K562 (cell line): ENCODE data around the gene SLC1A7. TPM values are rescaled to one million over a fixed set of nuclear protein-coding genes. Genes with fewer than 3 reads are reported as not detected.

Experiments
- ARID1B ChIP-seq: fragments of 450-650 bp; IDR thresholded peaks from 2 replicates; pipeline ENCODE4 v1.6.1; 2016; ENCODE audit warnings: antibody characterized with exemption, mild to moderate bottlenecking, inconsistent platforms
- ASH1L ChIP-seq: fragments of 450-650 bp; IDR thresholded peaks from 2 replicates; pipeline ENCODE4 v1.6.1; 2018; ENCODE audit warnings: borderline replicate concordance, mild to moderate bottlenecking, low read depth; ENCODE audit not compliant: partially characterized antibody
- CBFA2T3 ChIP-seq: fragments of 450-650 bp; IDR thresholded peaks from 2 replicates; pipeline ENCODE4 v1.6.1; 2017
- CTBP1 ChIP-seq: fragments of 450-650 bp; IDR thresholded peaks from 2 replicates; pipeline ENCODE4 v1.6.1; 2016; ENCODE audit warnings: borderline replicate concordance
- EGR1 ChIP-seq: fragments of 450-650 bp; conservative IDR thresholded peaks from 2 replicates; pipeline ENCODE4 v1.6.1; 2017; ENCODE audit warnings: mild to moderate bottlenecking
- ESRRA ChIP-seq: fragments of 450-650 bp; IDR thresholded peaks from 2 replicates; pipeline ENCODE4 v1.6.1; 2014; ENCODE audit warnings: low read depth, mild to moderate bottlenecking, moderate library complexity, borderline replicate concordance
- HEY1 ChIP-seq: fragments of 250-450 bp; sonication (Bioruptor Pico); IDR thresholded peaks from 2 replicates; pipeline ENCODE4 v1.5.0; 2020; ENCODE audit warnings: mild to moderate bottlenecking, moderate library complexity, borderline replicate concordance
- HNRNPK ChIP-seq: fragments of 200-400 bp; formaldehyde crosslinking; IDR thresholded peaks from one replicate; pipeline ENCODE4 v1.6.1; 2018; ENCODE audit warnings: mild to moderate bottlenecking, low read depth, low read length; ENCODE audit not compliant: poor library complexity, severe bottlenecking
- MEIS2 ChIP-seq: fragments of 450-650 bp; IDR thresholded peaks from 2 replicates; pipeline ENCODE4 v1.6.1; 2014; ENCODE audit warnings: mild to moderate bottlenecking; ENCODE audit not compliant: partially characterized antibody
- MXD1 ChIP-seq: fragments of 250-450 bp; sonication (Bioruptor Pico); IDR thresholded peaks from 2 replicates; pipeline ENCODE4 v1.8.0; 2021; ENCODE audit warnings: borderline replicate concordance, mild to moderate bottlenecking, moderate library complexity; ENCODE audit not compliant: poor library complexity, severe bottlenecking
- NCOA1 ChIP-seq: fragments of 450-650 bp; IDR thresholded peaks from 2 replicates; pipeline ENCODE4 v1.6.1; 2016; ENCODE audit warnings: low read depth
- NCOR1 ChIP-seq: fragments of 450-650 bp; IDR thresholded peaks from 2 replicates; pipeline ENCODE4 v1.6.1; 2016; ENCODE audit warnings: mild to moderate bottlenecking, moderate library complexity
- NR2C1 ChIP-seq, 2 experiments: fragments of 450-650 bp; IDR thresholded peaks; 2 replicates each; pipeline ENCODE4 v1.6.1; 2017; ENCODE audit warnings: mild to moderate bottlenecking in 2 of 2, antibody characterized with exemption in 1 of 2, inconsistent platforms in 1 of 2, missing compliant biosample characterization in 1 of 2, missing genetic modification characterization in 1 of 2
- PYGO2 ChIP-seq: fragments of 450-650 bp; IDR thresholded peaks from 2 replicates; pipeline ENCODE4 v1.6.1; 2016; ENCODE audit warnings: mild to moderate bottlenecking, missing genetic modification characterization, moderate library complexity, missing compliant biosample characterization
- SOX6 ChIP-seq: fragments of 450-650 bp; IDR thresholded peaks from 2 replicates; pipeline ENCODE4 v1.6.1; 2014; ENCODE audit warnings: mild to moderate bottlenecking
- SRSF3 ChIP-seq: fragments of 200-400 bp; formaldehyde crosslinking; IDR thresholded peaks from 2 replicates; pipeline ENCODE4 v1.6.1; 2016; ENCODE audit warnings: mild to moderate bottlenecking, low read length, moderate library complexity; ENCODE audit not compliant: insufficient read depth
- TAF1 ChIP-seq: IDR thresholded peaks from 2 replicates; pipeline ENCODE4 v1.6.1; 2011; ENCODE audit warnings: mild to moderate bottlenecking, low read length, moderate library complexity; ENCODE audit not compliant: insufficient read depth, control insufficient read depth, severe bottlenecking; ENCODE audit errors: extremely low read depth
- TAL1 ChIP-seq: fragments of 450-650 bp; IDR thresholded peaks from 2 replicates; pipeline ENCODE4 v1.6.1; 2016; ENCODE audit warnings: mild to moderate bottlenecking
- TCF3 ChIP-seq: sonication (generic); formaldehyde crosslinking; IDR thresholded peaks from 2 replicates; pipeline ENCODE4 v1.4.0; 2020; ENCODE audit warnings: mild to moderate bottlenecking, missing genetic modification reagents
- TEAD4 ChIP-seq, 2 experiments: sonication (generic) in 1 of 2; formaldehyde crosslinking in 1 of 2; IDR thresholded peaks; 2 replicates each; pipeline versions ENCODE4 v1.6.1 to v1.8.0; 2012 to 2022; ENCODE audit warnings: borderline replicate concordance in 1 of 2, inconsistent platforms in 1 of 2, low read length in 1 of 2, mild to moderate bottlenecking in 1 of 2, missing genetic modification reagents in 1 of 2
- TRIM24 ChIP-seq, 2 experiments: fragments of 450-650 bp; IDR thresholded peaks; 2 replicates each; pipeline ENCODE4 v1.6.1; 2016
- ZEB2 ChIP-seq: fragments of 450-650 bp; IDR thresholded peaks from 2 replicates; pipeline ENCODE4 v1.6.1; 2016
- ZNF143 ChIP-seq: sonication (generic); formaldehyde crosslinking; IDR thresholded peaks from 2 replicates; pipeline ENCODE4 v1.9.0; 2022; ENCODE audit warnings: mild to moderate bottlenecking, missing genetic modification reagents
- polyA plus RNA-seq, 8 experiments: library from polyadenylated mRNA; depleted of rRNA in 4 of 8; stranded (reverse) in 5 of 8; unstranded in 3 of 8; fragments of >200 nt; fragmentation: Nextera tagmentation in 2 of 8; fragmentation: Illumina TruSeq in 1 of 8; extraction: Ambion mirVana in 2 of 8; extraction: Trizol in 1 of 8; gene quantifications; 2 replicates each; pipeline versions ENCODE4 v1.2.1 to v1.2.3, GENCODE V29; 2011 to 2014; ENCODE audit warnings: inconsistent platforms in 1 of 8, missing spikeins in 1 of 8
- total RNA-seq, 7 experiments: library from RNA; depleted of rRNA in 6 of 7; stranded (reverse); fragments of >200 nt in 6 of 7; fragmentation: Illumina TruSeq in 2 of 7; extraction: Trizol in 2 of 7; gene quantifications; 2 replicates each; pipeline versions ENCODE4 v1.2.1 to v1.2.3, GENCODE V29; 2011 to 2021; ENCODE audit warnings: low replicate concordance in 1 of 7
- TF ChIP-seq, protein P1 (sequence below), 2 experiments: fragments of 450-650 bp in 1 of 2; sonication (generic) in 1 of 2; formaldehyde crosslinking in 1 of 2; IDR thresholded peaks in 1 of 2; conservative IDR thresholded peaks in 1 of 2; 2 replicates each; pipeline versions ENCODE4 v1.6.1 to v1.8.1; 2016 to 2023; ENCODE audit warnings: mild to moderate bottlenecking in 2 of 2, moderate library complexity in 2 of 2, inconsistent platforms in 1 of 2, missing genetic modification reagents in 1 of 2
- TF ChIP-seq, protein P2 (sequence below): IDR thresholded peaks from 2 replicates; pipeline ENCODE4 v1.6.1; 2016; ENCODE audit warnings: missing genetic modification characterization, missing compliant biosample characterization

Gene SLC1A7
- total and polyA plus RNA-seq, 9 of the 15 experiments (the other 6 are each of a cell fraction or from before 2014, with no cell fraction given) = 0.07 TPM; not detected in 8

- TF ChIP-seq TRIM24 (IDR thresholded peaks at IDR 0.05) = peak in 1 of 2 experiments; percentile 49; a peak in 2 of 4 replicates
- 0 out of 2 replicates have a peak, but pooled peaks have one; percentile 9 for TF ChIP-seq NCOR1
- TF ChIP-seq EGR1 = no peak
- TF ChIP-seq CBFA2T3 = peak; percentile 79
- no peak for TF ChIP-seq ZNF143 (CRISPR knock-in tag)
- TF ChIP-seq ASH1L = no peak
- peak; percentile 47; the same call in 1 of the 2 replicates for TF ChIP-seq SOX6
- TF ChIP-seq SRSF3 = no peak
- peak; percentile 71 for TF ChIP-seq TEAD4 (IDR thresholded peaks at IDR 0.05; ENCODE audit: low read length)
- TF ChIP-seq TEAD4 (CRISPR knock-in tag; IDR thresholded peaks at IDR 0.05; ENCODE audit: borderline replicate concordance) = no peak
- TF ChIP-seq CTBP1 = peak; percentile 77; the same call in 1 of the 2 replicates
- no peak for TF ChIP-seq HEY1 (CRISPR knock-in tag)
- peak; percentile 74 for TF ChIP-seq ZEB2
- TF ChIP-seq, protein P1, sequence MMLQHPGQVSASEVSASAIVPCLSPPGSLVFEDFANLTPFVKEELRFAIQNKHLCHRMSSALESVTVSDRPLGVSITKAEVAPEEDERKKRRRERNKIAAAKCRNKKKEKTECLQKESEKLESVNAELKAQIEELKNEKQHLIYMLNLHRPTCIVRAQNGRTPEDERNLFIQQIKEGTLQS (IDR thresholded peaks at IDR 0.05) = peak; percentile 78
- TF ChIP-seq, protein P1 (CRISPR knock-in tag; conservative IDR thresholded peaks at IDR 0.05) = no peak; the same call in 1 of the 2 replicates
- peak; percentile 49 for TF ChIP-seq TCF3 (CRISPR knock-in tag)
- no peak for TF ChIP-seq HNRNPK
- TF ChIP-seq TAF1 = no peak
- no peak for TF ChIP-seq MXD1 (CRISPR knock-in tag)
- TF ChIP-seq NR2C1 (IDR thresholded peaks at IDR 0.05) = no peak
- no peak for TF ChIP-seq NR2C1 (tag; IDR thresholded peaks at IDR 0.05)
- 0 out of 2 replicates have a peak, but pooled peaks have one; percentile 23 for TF ChIP-seq ESRRA
- no peak for TF ChIP-seq PYGO2 (tag)
- no peak for TF ChIP-seq NCOA1
- TF ChIP-seq MEIS2 = peak; percentile 32
- TF ChIP-seq, protein P2, sequence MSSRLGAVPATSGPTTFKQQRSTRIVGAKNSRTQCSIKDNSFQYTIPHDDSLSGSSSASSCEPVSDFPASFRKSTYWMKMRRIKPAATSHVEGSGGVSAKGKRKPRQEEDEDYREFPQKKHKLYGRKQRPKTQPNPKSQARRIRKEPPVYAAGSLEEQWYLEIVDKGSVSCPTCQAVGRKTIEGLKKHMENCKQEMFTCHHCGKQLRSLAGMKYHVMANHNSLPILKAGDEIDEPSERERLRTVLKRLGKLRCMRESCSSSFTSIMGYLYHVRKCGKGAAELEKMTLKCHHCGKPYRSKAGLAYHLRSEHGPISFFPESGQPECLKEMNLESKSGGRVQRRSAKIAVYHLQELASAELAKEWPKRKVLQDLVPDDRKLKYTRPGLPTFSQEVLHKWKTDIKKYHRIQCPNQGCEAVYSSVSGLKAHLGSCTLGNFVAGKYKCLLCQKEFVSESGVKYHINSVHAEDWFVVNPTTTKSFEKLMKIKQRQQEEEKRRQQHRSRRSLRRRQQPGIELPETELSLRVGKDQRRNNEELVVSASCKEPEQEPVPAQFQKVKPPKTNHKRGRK = no peak
- TF ChIP-seq ARID1B = peak; percentile 43; the same call in 1 of the 2 replicates
- peak; percentile 73 for TF ChIP-seq TAL1
- TF ChIP-seq, all 486 proteins: peak for 17
These were observed 73.9 kb downstream of the SLC1A7 start (continued) for GRCh38 chr1:53068314-53069099.
